ENCODE measurements around the gene NTF4. TPM values are rescaled to one million over a fixed set of nuclear protein-coding genes. Genes with fewer than 3 reads are reported as not detected.
A peak's percentile ranks its signal among the peaks of the same experiment; 100 is the strongest.

NTF4 gene
- total and polyA plus RNA-seq, 2 experiments from 2014 or later, result 0.94 to 2.7 TPM

DNA sequence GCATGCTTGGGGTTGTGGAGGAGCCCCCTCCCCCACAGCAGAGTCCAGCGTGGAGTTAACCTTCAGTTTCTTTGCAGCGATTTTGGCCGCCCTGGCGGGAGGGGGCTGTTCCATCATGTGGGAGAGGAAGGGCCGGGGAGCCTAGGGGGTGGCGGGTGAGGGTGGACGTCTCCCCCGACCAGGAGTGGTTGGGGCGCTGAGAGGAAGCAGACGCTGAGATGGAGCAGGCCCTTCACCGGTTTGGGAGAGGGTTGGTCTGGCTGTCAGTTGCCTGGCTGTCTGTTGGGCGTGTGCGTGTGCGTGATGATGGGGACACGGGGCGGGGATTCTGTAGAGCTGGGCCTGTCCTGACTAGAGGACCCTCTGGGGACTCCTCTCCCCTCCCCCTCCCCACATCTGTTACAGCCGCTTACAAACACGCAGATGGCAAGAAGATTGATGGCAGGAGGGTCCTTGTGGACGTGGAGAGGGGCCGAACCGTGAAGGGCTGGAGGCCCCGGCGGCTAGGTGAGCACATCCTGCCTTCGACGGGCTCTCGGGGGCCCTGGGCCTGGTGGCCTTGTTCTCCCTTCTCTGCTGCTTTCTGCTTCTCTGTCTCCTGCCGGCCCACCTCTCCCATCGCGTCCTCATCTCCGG lies 39.7 kb upstream of the NTF4 start:
- Histone ChIP-seq H3K79me2 (replicated peaks; ENCODE audit: insufficient read depth) (peaks cover 4% of the 10 kb centered on the region), H3K4me3 (no peak overlapping the region), H3K27me3 (ENCODE audit: insufficient read depth) (no peaks in the 10 kb centered on the region), H3K4me2 (no peak overlapping the region), H3K36me3 (ENCODE audit: insufficient read depth) (peaks cover 25% of the 10 kb centered on the region; the same call in 1 of the 2 replicates), H3K9me2 (ENCODE audit: insufficient read depth) (no peaks in the 10 kb centered on the region), H4K20me1 (replicated peaks; ENCODE audit: insufficient read depth) (peaks cover 28% of the 10 kb centered on the region), H3F3A (replicated peaks; ENCODE audit: low read depth) (peaks cover 37% of the 10 kb centered on the region), H3K4me1 (ENCODE audit: insufficient read depth) (no peaks in the 10 kb centered on the region; the same call in 1 of the 2 replicates), H2AFZ (no peak overlapping the region), H3K27ac (ENCODE audit: low read depth) (no peak overlapping the region)
- Mint-ChIP-seq H3K36me3 (ENCODE audit: low read depth) (peaks cover 87% of the 10 kb centered on the region), H3K4me3 (no peak overlapping the region), H3K4me1 (peaks cover 28% of the 10 kb centered on the region), H3K9me3 (no peaks in the 10 kb centered on the region; the same call in 1 of the 3 replicates), H3K27ac (0 out of 2 replicates have a peak overlapping the region, but pooled peaks have one; percentile 81), H3K27me3 (ENCODE audit: insufficient read depth, low read depth, poor library complexity) (peaks cover 24% of the 10 kb centered on the region)
- TF ChIP-seq, protein P1, sequence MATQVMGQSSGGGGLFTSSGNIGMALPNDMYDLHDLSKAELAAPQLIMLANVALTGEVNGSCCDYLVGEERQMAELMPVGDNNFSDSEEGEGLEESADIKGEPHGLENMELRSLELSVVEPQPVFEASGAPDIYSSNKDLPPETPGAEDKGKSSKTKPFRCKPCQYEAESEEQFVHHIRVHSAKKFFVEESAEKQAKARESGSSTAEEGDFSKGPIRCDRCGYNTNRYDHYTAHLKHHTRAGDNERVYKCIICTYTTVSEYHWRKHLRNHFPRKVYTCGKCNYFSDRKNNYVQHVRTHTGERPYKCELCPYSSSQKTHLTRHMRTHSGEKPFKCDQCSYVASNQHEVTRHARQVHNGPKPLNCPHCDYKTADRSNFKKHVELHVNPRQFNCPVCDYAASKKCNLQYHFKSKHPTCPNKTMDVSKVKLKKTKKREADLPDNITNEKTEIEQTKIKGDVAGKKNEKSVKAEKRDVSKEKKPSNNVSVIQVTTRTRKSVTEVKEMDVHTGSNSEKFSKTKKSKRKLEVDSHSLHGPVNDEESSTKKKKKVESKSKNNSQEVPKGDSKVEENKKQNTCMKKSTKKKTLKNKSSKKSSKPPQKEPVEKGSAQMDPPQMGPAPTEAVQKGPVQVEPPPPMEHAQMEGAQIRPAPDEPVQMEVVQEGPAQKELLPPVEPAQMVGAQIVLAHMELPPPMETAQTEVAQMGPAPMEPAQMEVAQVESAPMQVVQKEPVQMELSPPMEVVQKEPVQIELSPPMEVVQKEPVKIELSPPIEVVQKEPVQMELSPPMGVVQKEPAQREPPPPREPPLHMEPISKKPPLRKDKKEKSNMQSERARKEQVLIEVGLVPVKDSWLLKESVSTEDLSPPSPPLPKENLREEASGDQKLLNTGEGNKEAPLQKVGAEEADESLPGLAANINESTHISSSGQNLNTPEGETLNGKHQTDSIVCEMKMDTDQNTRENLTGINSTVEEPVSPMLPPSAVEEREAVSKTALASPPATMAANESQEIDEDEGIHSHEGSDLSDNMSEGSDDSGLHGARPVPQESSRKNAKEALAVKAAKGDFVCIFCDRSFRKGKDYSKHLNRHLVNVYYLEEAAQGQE (IDR thresholded peaks at IDR 0.05; ENCODE audit: unreplicated experiment), result no peak
- TF ChIP-seq, protein P2, sequence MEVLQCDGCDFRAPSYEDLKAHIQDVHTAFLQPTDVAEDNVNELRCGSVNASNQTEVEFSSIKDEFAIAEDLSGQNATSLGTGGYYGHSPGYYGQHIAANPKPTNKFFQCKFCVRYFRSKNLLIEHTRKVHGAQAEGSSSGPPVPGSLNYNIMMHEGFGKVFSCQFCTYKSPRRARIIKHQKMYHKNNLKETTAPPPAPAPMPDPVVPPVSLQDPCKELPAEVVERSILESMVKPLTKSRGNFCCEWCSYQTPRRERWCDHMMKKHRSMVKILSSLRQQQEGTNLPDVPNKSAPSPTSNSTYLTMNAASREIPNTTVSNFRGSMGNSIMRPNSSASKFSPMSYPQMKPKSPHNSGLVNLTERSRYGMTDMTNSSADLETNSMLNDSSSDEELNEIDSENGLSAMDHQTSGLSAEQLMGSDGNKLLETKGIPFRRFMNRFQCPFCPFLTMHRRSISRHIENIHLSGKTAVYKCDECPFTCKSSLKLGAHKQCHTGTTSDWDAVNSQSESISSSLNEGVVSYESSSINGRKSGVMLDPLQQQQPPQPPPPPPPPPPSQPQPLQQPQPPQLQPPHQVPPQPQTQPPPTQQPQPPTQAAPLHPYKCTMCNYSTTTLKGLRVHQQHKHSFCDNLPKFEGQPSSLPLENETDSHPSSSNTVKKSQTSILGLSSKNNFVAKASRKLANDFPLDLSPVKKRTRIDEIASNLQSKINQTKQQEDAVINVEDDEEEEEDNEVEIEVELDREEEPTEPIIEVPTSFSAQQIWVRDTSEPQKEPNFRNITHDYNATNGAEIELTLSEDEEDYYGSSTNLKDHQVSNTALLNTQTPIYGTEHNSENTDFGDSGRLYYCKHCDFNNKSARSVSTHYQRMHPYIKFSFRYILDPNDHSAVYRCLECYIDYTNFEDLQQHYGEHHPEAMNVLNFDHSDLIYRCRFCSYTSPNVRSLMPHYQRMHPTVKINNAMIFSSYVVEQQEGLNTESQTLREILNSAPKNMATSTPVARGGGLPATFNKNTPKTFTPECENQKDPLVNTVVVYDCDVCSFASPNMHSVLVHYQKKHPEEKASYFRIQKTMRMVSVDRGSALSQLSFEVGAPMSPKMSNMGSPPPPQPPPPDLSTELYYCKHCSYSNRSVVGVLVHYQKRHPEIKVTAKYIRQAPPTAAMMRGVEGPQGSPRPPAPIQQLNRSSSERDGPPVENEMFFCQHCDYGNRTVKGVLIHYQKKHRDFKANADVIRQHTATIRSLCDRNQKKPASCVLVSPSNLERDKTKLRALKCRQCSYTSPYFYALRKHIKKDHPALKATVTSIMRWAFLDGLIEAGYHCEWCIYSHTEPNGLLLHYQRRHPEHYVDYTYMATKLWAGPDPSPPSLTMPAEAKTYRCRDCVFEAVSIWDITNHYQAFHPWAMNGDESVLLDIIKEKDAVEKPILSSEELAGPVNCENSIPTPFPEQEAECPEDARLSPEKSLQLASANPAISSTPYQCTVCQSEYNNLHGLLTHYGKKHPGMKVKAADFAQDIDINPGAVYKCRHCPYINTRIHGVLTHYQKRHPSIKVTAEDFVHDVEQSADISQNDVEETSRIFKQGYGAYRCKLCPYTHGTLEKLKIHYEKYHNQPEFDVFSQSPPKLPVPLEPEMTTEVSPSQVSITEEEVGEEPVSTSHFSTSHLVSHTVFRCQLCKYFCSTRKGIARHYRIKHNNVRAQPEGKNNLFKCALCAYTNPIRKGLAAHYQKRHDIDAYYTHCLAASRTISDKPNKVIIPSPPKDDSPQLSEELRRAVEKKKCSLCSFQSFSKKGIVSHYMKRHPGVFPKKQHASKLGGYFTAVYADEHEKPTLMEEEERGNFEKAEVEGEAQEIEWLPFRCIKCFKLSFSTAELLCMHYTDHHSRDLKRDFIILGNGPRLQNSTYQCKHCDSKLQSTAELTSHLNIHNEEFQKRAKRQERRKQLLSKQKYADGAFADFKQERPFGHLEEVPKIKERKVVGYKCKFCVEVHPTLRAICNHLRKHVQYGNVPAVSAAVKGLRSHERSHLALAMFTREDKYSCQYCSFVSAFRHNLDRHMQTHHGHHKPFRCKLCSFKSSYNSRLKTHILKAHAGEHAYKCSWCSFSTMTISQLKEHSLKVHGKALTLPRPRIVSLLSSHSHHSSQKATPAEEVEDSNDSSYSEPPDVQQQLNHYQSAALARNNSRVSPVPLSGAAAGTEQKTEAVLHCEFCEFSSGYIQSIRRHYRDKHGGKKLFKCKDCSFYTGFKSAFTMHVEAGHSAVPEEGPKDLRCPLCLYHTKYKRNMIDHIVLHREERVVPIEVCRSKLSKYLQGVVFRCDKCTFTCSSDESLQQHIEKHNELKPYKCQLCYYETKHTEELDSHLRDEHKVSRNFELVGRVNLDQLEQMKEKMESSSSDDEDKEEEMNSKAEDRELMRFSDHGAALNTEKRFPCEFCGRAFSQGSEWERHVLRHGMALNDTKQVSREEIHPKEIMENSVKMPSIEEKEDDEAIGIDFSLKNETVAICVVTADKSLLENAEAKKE (CRISPR knock-in tag; IDR thresholded peaks at IDR 0.05), result no peak
- TF ChIP-seq CREB1 (CRISPR knock-in tag; IDR thresholded peaks at IDR 0.05; ENCODE audit: low read depth) (no peak), NANOG (IDR thresholded peaks at IDR 0.05; ENCODE audit: borderline replicate concordance) (no peak), EZH2phosphoT487 (IDR thresholded peaks at IDR 0.05; ENCODE audit: unreplicated experiment) (no peak), STAT1 (IDR thresholded peaks at IDR 0.05; ENCODE audit: unreplicated experiment) (no peak), ZNF331 (CRISPR knock-in tag; IDR thresholded peaks at IDR 0.05; ENCODE audit: low read depth) (no peak), EZH2 (IDR thresholded peaks at IDR 0.05; ENCODE audit: low read depth, unreplicated experiment) (no peak), POLR2AphosphoS5 (IDR thresholded peaks at IDR 0.05; ENCODE audit: low read depth) (no peak), JUNB (IDR thresholded peaks at IDR 0.05; ENCODE audit: unreplicated experiment) (no peak), ZNF114 (CRISPR knock-in tag; IDR thresholded peaks at IDR 0.05) (no peak)
- TF ChIP-seq, protein P3, sequence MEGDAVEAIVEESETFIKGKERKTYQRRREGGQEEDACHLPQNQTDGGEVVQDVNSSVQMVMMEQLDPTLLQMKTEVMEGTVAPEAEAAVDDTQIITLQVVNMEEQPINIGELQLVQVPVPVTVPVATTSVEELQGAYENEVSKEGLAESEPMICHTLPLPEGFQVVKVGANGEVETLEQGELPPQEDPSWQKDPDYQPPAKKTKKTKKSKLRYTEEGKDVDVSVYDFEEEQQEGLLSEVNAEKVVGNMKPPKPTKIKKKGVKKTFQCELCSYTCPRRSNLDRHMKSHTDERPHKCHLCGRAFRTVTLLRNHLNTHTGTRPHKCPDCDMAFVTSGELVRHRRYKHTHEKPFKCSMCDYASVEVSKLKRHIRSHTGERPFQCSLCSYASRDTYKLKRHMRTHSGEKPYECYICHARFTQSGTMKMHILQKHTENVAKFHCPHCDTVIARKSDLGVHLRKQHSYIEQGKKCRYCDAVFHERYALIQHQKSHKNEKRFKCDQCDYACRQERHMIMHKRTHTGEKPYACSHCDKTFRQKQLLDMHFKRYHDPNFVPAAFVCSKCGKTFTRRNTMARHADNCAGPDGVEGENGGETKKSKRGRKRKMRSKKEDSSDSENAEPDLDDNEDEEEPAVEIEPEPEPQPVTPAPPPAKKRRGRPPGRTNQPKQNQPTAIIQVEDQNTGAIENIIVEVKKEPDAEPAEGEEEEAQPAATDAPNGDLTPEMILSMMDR (conservative IDR thresholded peaks at IDR 0.05; ENCODE audit: low read depth in 2 of 2), result no peak
- TF ChIP-seq, protein P4, sequence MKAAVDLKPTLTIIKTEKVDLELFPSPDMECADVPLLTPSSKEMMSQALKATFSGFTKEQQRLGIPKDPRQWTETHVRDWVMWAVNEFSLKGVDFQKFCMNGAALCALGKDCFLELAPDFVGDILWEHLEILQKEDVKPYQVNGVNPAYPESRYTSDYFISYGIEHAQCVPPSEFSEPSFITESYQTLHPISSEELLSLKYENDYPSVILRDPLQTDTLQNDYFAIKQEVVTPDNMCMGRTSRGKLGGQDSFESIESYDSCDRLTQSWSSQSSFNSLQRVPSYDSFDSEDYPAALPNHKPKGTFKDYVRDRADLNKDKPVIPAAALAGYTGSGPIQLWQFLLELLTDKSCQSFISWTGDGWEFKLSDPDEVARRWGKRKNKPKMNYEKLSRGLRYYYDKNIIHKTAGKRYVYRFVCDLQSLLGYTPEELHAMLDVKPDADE (IDR thresholded peaks at IDR 0.05), result no peak
- DNase-seq (ENCODE audit: low spot score) (no peak), ATAC-seq (no peak)
